Left colon (tissue), 2 donors: ENCODE data around the gene CLIC6. TPM values are rescaled to one million over a fixed set of nuclear protein-coding genes. Genes with fewer than 3 reads are reported as not detected.
"Not testable (repeated sequence)": the region's sequence is repeated elsewhere in the genome, so short reads cannot be mapped to it uniquely, and the experiment has no call there.

Experiments used
- ATAC-seq: fragments of 200-7000 bp; cut with Tn5 transposase; one replicate; pipeline ENCODE4 v1.9.1; 2020; ENCODE audit warnings: mild to moderate bottlenecking, moderate library complexity
- DNase-seq, 2 donors: peaks; one replicate each; pipeline ENCODE4 v3.0.0-alpha.2; 2020
- intact Hi-C, 2 donors: fragments of 100-400 bp; cut with DNase I in 1 of 2; cut with micrococcal nuclease in 1 of 2; formaldehyde crosslinking; loops; one replicate each; pipeline versions ENCODE4 v1.11.2 to v1.14.0; 2022; cut with DNase I, micrococcal nuclease
- total RNA-seq, 2 donors: library from RNA; stranded (reverse); fragmentation: NEBNext Ultra II Directional; extraction: Animal tissue kit (Norgen Biotek cat#: 25700); gene quantifications; one replicate each; pipeline ENCODE4 v1.2.1, GENCODE V29; 2021
- donor health status: DM: no; HTN: no; CAD: no.
- donor health status: DM: yes; HTN: yes; CAD: no.

CLIC6 gene
- total RNA-seq, 2 donors from 2014 or later = 0.61 to 15.0 TPM

DNA sequence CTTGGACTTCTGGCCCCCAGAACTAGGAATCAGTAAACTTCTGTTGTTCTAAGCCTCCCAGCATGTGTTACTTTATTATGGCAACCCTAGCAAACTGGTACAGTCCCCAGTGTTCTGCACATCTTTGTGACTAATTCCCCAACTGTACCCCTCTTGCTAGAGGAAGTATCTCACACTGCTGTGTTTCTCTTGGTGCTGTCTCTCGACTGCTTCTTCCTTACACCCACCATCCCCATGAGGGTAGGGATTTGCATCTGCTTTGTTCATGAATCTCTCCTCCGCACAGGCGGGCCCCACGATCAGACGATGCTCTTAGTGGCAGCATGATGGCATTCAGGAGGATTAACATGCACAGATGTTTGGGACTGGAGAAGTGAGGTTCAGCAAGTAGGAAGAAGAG is 46.7 kb downstream of the CLIC6 start:
- DNase-seq = no peak
- intact Hi-C loops = no loop called here
- no peak for ATAC-seq

DNA sequence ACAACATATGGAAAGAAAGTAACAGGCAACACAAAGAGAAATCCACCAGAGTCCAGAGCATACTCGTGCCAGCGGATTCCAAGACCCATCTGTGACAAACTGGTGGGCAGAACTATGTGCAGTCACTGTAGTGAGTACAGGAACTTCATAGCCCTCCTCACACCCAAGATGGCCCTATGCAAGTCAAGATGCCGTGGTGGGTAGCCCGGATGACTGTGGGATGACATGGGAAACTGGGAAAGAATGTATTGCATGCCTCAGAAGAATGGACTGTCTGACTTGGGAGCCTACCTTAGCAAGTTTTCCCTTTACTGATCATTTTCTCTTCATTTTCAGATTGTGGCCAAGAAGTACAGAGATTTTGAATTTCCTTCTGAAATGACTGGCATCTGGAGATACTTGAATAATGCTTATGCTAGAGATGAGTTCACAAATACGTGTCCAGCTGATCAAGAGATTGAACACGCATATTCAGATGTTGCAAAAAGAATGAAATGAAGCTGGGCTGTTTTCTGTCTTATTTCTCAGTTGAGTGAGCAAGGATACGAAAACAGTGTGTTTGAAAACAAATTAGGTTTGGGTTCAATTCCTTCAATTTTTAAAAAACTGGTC is 47.3 kb downstream of the CLIC6 start:
- ATAC-seq (no peak), DNase-seq (no peak)
- intact Hi-C loops = no loop called here

DNA sequence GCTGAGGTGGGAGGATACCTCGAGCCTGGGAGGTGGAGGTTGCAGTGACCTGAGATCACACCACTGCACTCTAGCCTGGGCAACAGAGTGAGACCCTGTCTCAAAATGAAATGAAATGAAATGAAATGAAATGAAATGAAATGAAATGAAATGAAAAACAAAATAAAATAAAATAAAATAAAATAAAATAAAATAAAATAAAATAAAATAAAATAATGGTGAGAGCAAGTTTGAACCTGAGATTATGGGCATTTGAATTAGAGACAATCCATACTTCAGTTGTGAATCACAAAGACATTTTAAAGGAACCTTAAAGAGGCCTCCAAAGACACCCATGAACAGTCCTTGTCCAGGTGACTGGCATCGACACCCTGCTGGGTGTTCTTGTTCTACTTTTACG is 49.7 kb downstream of the CLIC6 start:
- DNase-seq, ATAC-seq, intact Hi-C loops: not testable (repeated sequence)

DNA sequence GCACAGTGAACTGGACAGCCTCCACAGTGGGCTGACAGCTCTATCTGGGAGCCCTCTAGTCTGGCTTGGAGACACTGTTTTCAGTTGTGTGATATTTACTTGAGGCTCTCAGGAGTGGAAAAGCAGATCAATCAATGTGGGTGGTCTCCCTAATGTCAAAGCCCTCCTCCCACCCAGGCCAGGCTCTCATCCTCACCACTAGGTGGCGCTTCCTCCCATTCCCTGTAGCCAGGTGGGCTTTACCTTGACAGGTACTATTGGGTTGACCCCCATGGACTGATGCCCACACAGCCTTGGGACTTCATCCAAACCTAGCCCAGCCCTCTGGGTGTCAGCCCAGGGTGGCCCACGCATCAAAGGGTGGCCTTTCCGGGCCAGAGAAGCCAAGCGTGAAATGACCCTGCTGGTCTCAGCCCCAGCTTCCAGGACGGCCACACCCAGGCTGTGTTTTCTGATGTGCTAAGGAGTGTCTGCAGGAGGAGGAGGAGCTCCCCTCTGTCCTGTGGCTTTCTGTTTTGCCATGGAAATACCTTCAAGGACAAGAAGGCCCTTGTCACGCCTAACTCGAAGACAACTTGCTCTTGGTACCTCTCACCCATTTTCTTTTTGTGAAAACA is 54.0 kb downstream of the CLIC6 start:
- ATAC-seq = peak; percentile 58
- no peak for DNase-seq

DNA sequence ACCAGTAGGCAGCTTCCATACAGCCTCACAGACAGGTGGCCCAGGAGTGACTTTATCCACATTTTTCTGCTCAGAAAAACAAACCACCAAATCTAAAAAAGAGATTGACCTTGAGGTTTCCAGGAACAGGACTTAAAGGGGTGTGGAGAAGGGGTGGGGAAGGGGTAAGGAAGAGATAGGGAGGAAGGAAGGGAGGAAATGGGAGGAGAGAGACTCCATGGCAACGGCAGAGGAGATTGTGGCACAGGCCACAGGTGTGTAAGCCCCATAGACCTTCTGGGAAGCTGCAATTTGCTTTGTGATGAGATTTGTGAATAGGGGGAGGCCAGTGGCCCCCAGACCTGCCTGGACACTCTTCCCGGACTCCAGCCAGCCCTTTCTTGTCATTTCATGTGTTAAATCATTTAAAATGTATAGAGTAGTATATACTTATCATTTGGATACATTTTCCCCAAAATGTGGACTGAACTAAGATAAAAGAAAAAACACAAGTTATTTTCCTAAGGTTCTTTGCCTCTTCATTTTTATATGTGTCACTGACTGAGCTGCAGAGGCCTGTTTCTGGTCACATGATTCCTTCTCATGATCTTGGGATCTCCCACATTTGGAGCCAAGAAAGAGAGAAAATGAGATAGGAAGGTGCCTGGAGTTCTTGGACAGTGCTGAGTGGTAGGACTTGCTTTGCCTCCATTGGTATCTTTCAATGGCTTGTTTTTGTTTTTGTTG is 55.5 kb downstream of the CLIC6 start:
- ATAC-seq = peak; percentile 48

More for the DNA sequence above, 54.0 kb downstream of the CLIC6 start:
- intact Hi-C loops = no loop called here

DNA sequence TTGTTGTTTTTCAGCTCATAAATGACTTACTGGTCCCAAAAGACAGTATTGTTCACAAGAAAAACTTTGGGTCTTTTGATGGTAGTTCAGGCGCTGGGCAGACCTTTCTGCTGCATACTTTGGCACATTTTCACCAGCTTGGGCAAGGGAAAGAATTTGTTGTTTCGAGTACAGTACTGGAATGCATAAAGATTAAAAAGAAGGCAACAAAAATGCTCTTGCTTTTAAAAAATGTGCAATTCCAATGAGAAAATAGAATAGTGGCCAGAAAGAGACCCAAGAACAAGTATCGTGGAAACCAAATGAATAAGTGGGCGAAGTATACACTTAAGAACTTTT is 56.0 kb downstream of the CLIC6 start:
- DNase-seq (no peak), ATAC-seq (no peak)
- intact Hi-C loops = no loop called here

More for the DNA sequence above, 55.5 kb downstream of the CLIC6 start:
- DNase-seq = no peak
- intact Hi-C loops = no loop called here

DNA sequence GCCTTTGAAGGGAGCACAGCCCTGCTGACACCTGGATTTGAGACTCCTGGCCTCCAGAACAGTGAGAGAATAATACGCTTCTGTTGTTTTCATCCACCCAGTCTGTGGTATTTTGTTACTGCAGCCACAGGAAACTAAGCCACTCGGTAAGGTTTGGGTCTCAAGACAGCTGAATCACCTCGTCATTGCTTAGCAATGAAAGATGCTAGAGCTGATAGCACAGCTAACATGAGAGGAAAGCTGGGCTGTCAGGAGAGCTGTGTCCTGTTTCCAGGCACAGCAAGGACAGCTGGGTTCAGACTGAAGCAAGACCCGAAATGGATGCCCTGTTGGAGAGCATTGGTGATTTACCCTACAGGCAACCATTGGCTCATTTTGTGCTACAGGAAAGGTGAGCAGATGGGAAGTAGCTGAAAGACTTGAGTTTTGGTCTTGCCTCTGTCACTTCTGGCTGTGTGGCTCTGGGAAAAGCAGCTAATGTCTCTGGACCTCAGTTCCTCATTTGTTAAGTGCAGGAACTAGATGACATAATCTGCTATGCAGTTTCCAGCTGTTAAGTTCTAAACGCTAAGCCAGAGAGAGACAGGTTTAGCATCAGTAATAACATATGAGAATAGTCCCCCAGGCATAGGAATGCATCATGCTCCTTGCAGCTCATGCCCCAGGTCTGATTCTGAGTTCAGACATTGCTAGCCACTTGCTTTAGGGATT is 58.0 kb downstream of the CLIC6 start:
- ATAC-seq (no peak), DNase-seq (no peak)
- intact Hi-C loops = no loop called here

DNA sequence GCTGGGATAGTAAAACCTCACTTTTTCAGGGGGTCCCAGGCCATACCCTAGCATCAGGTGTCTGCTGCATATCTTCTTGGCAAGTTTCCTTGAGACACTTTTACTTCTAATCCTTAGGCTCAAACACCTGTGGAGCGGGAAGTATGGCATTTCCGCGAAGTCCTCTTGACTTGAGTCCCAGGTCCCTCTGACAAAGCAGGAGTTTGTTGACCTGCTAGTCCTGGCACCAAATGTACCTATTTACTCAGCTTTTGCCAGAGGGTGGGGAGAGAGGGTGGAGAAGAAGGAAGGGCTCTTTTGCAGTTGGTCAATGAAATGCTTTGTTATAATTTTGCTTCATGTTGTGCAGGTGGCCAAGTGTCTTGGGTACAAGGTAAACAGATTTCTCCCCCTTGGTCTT is 59.7 kb downstream of the CLIC6 start:
- DNase-seq = peak; percentile 23 to 79
- intact Hi-C loops = no loop called here
- ATAC-seq = peak; percentile 95

DNA sequence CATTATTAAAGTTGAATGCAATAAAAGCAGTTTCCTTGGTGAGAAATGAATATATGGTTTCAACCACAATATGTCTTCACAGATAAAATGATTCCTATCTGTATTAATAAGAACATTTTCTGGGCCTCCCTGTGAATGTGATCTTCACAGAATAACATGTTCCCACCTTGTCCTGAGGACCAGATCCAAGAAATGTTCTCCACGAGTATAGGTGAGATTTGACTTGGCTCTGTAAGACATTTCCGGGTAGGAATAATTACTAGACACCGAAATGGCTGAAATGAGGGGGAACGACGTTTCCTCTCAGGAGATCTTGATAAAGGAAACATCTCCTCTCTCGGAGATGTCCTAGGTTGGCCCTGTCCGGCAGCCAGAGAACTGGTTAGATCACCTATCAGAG is 61.4 kb downstream of the CLIC6 start:
- ATAC-seq (no peak), DNase-seq (no peak)
- intact Hi-C loops = no loop called here

DNA sequence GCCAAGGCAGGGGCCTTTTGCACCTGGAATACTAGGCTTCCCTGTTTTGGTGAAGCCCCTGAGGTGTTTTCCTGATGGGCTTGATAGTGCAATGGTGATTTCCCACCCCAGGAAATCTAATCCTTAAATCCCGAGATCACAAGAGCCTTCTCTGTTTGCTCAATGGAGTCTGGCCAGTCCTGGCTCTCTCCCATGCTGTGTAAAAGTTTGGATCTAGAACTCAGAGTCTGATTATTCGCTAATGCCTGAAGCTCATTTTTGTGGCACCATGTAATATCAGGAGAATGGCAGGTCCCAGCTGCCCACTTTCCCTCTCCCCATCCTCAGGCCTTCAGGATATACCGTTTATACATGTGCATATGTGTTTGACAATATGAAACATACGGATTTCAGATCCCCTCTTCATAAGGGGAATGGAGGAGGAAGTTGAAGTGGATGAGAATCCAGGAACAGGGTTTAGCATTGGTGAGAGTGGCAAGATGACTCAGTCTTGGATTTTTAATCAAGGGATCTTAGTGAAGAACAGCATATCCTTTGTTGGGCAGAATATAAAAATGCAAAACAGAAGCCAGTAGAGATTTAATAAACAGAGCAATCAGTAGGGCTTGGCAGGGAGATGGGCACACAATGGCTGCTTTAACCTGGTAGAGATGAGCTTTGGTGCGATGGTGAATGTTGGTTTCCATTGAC is 62.1 kb downstream of the CLIC6 start:
- intact Hi-C loops = no loop called here
- ATAC-seq (no peak), DNase-seq (no peak)

DNA sequence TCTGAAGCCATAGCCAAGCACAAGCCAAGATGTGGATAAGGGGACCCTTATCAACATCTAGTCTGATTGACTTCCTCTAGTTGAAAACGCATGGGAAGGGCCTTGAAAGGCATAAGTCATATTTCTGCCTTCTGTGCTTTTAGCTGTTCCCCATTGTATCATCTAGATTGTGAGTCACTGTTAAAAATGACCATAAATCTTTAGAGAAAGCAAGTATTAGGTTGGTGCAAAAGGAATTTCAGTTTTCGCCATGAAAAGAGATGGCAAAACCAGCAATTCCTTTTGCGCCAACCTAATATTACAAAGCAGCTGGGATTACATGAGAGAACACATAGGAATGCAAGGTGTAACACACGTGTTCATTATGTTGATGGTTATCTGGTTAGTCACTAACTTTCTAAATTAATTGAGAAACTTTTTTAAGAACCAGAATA is 63.6 kb downstream of the CLIC6 start:
- DNase-seq (no peak), ATAC-seq (no peak)
- intact Hi-C loops = no loop called here

DNA sequence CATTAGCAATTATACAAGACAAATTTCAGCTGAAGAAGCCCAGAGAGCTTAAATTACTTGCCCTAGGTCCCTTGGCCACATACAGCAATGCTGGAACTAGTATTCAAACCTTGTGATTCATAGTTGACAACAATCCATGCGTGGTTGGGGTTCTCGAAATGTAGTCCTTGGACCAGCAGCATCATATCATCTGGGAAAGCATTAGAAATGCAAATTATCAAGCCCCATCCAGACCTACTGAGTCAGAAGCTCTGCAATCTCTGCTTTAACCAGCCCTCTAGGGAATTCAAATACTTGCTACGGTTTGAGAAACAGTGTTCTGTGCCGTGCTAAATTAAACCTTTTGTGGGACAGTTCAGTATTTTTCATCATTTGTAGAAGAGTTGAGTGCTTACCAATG is 65.1 kb downstream of the CLIC6 start:
- no peak for ATAC-seq
- DNase-seq = no peak
- intact Hi-C loops = no loop called here

DNA sequence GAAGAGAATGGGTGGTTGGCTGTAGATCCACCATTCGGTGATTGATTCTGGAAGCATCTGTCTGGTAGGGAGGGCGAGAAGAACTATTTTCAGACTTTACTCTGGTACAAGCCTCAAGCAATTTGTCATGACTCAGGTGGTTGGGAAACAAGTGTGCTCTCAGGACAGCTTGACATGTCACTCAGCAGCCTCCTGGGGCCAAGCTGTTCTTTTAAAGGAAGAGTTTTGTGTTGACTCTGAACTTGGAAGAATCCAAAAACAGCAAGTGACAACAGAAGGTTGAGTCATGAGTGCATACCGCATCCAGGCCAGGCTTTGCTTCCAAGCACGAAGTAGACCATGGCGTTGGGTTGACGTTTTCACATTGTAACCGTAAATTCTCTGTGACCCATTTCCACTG is 65.9 kb downstream of the CLIC6 start:
- DNase-seq (no peak), ATAC-seq (no peak)
- intact Hi-C loops = no loop called here

DNA sequence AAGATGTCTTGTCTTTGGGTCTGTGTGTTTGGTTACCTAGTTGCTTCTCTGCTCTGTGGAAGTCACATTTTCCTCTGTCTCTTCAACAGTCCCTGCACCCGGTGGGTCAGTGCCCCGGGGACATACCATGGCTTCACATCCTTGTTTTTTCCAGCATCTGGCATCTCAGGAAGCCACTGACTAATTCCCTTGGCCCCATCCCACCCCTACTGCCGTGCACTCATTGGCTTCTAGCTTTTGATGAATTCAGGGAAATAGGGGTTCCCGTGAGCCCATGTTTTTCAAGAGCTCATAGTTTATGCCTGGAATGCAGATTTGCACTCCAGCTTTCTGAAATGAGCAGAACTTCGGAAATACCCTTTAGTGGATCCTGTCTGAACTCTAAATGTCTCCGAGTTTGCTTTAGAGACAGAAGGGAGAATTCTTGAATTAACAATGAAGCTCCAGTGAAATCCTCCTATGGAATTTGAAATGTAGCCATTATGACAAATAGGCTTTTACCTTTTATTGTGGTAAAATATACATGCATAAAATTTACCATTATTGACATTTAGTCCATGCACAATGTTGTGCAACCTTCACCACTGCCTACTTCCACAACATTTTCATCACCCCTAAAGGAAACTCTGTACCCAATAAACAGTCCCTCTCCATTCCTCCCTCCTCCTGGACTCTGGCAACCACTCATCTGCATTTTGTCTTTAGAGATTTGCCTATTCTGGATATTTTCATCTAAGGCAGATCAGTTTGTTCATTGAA is 67.5 kb downstream of the CLIC6 start:
- intact Hi-C loops = no loop called here
- no peak for ATAC-seq
- DNase-seq = no peak

DNA sequence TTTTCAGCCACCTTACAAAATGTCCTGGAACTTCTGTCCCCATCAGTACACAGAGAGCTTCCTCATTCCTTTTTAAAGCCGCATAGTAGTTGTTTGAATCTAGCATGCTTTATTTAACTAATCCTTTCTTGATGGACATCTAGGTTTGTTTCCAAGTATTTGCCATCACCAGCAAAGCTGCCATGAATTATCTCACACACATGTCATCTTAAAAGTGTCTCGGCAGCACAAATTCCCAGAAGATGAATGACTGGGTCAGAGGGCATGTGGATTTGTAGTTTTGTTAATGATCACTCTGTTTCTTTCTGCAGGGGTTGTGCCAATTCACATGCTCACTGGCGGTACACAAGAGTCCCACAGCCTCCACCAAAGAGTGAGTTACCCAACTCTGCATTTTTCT is 68.3 kb downstream of the CLIC6 start:
- DNase-seq (no peak), ATAC-seq (no peak)
- intact Hi-C loops = no loop called here

DNA sequence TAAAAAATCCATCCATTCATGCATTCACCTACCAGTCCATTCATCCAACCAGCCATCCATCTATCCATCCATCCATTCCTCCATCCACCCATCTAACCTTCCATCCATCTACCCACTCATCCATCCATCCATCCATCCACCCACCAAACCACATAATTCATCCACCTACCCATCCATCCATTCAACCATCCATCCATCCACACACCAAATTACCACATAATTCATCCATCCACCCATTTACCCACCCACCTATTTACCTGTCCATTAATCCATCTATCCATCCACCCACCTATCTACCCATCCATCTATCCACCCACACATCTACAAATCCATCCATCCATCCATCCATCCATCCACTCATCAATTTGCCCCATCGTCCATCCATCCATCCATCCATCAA is 71.4 kb downstream of the CLIC6 start:
- intact Hi-C loops = loop anchor here in 1 of 2 donors (10.0 kb wide), 3 partner anchors 145 to 1095 kb away; no protein-coding TSS in a partner anchor
- DNase-seq = no peak
- no peak for ATAC-seq

DNA sequence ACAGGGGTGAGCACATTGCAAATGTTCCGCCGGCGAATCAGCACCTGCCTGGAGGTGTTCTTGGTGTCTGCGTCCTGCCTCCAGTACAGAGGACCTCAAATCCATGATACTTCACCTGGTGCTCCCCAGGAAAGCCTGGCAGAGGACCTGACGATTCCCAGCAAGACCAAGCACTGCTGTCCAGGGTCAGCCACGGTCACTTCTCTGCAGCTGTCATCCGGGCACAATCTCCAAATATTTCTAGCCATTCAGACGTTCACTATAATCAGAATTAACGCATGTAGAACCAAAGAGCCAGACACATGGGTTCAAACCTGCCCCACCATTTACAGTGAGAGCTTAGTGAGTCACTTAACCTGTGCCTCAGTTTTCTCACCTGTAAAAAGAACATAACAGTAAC is 74.5 kb downstream of the CLIC6 start:
- DNase-seq (no peak), ATAC-seq (no peak)
- intact Hi-C loops = loop anchor here in 1 of 2 donors (10.0 kb wide), 3 partner anchors 142 to 1092 kb away; no protein-coding TSS in a partner anchor

DNA sequence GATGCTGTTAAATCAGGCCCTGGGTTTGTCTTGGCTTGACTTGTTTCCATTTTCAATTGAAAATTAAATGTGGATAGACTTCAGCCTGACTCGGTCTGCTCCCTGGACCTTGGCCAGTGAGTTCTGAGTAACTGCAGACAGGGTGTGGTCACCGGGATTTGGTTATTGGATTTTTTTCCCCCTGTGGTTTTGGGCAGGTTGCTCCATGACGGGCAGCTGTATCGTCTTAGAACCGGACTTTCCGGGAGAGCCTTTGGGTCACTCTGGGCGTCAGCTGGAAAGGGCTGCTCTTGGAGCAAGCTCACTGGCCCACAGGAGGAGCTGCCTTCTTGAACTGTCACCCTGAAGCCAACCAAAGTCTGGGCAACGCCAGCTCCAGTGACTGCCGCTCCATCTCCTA is 75.0 kb downstream of the CLIC6 start:
- peak; percentile 57 for ATAC-seq

More for the DNA sequence above, 75.0 kb downstream of the CLIC6 start:
- intact Hi-C loops = loop anchor here in 1 of 2 donors (10.0 kb wide), 3 partner anchors 141 to 1091 kb away; no protein-coding TSS in a partner anchor
- peak in 1 of 2 donors; percentile 28 for DNase-seq
